Vagina (tissue), 2 donors: ENCODE data around the gene UNK. TPM values are rescaled to one million over a fixed set of nuclear protein-coding genes. Genes with fewer than 3 reads are reported as not detected.

ENCODE experiments used
- DNase-seq, 2 donors: peaks; one replicate each; pipeline ENCODE4 v3.0.0-alpha.2; 2017; ENCODE audit errors: extremely low spot score in 2 of 2
- H3K27ac ChIP-seq: fragments of 200-600 bp; sonication (generic); one replicate; pipeline ENCODE4 v1.5.1; 2019
- H3K27me3 ChIP-seq: fragments of 200-600 bp; sonication (generic); one replicate; pipeline ENCODE4 v1.5.1; 2019
- H3K36me3 ChIP-seq, 2 donors: fragments of 200-600 bp; sonication (generic); one replicate each; pipeline ENCODE4 v1.5.1; 2017 to 2019
- H3K4me1 ChIP-seq: fragments of 200-600 bp; sonication (generic); one replicate; pipeline ENCODE4 v1.5.1; 2019
- H3K4me3 ChIP-seq, 2 donors: fragments of 200-600 bp; sonication (generic); 1 replicate in 1 of 2; 2 replicates in 1 of 2; pipeline ENCODE4 v1.5.1; 2016 to 2019
- H3K9me3 ChIP-seq: fragments of 200-600 bp; sonication (generic); one replicate; pipeline ENCODE4 v1.5.1; 2019
- POLR2A ChIP-seq, 2 donors: fragments of 450-650 bp; IDR thresholded peaks; one replicate each; pipeline ENCODE4 v1.6.1; 2017; ENCODE audit warnings: antibody characterized with exemption in 2 of 2, mild to moderate bottlenecking in 2 of 2, moderate library complexity in 2 of 2
- POLR2AphosphoS5 ChIP-seq, 2 donors: sonication (generic); formaldehyde crosslinking; IDR thresholded peaks; one replicate each; pipeline ENCODE4 v1.9.0; 2017; ENCODE audit warnings: antibody characterized with exemption in 2 of 2, mild to moderate bottlenecking in 2 of 2, low read depth in 1 of 2; ENCODE audit not compliant: insufficient read depth in 1 of 2
- intact Hi-C: fragments of 100-400 bp; cut with DNase I; formaldehyde crosslinking; loops from one replicate; pipeline ENCODE4 v1.15.1; 2023
- total RNA-seq: library from RNA; depleted of rRNA; stranded (reverse); fragments of >200 nt; gene quantifications from one replicate; pipeline ENCODE4 v1.2.3, GENCODE V29; 2016
- TF ChIP-seq, protein P1 (sequence below), 3 experiments: fragments of 450-650 bp in 2 of 3; fragments of 200-600 bp in 1 of 3; sonication (generic) in 1 of 3; IDR thresholded peaks; one replicate each; pipeline ENCODE4 v1.5.1; 2017 to 2019; ENCODE audit warnings: antibody characterized with exemption in 3 of 3, mild to moderate bottlenecking in 2 of 3, moderate library complexity in 2 of 3

The UNK gene
- total RNA-seq, 1 donor from 2014 or later: 35.1 TPM

GRCh38 chr17:75765981-75766380 is 18.6 kb upstream of the UNK start:
- no peaks in the 10 kb centered on the region for H3K36me3 ChIP-seq
- no peaks in the 10 kb centered on the region for H3K9me3 ChIP-seq
- peak overlapping the region; percentile 91 for H3K27ac ChIP-seq
- intact Hi-C loops: loop anchor here (10.0 kb wide), 1 partner anchor 109 kb away; the partner anchor contains the start of gene TRIM47
- no peaks in the 10 kb centered on the region for H3K27me3 ChIP-seq
- H3K4me1 ChIP-seq: peaks cover 20% of the 10 kb centered on the region
- DNase-seq: no peak
- H3K4me3 ChIP-seq: no peak overlapping the region
- TF ChIP-seq, protein P1, sequence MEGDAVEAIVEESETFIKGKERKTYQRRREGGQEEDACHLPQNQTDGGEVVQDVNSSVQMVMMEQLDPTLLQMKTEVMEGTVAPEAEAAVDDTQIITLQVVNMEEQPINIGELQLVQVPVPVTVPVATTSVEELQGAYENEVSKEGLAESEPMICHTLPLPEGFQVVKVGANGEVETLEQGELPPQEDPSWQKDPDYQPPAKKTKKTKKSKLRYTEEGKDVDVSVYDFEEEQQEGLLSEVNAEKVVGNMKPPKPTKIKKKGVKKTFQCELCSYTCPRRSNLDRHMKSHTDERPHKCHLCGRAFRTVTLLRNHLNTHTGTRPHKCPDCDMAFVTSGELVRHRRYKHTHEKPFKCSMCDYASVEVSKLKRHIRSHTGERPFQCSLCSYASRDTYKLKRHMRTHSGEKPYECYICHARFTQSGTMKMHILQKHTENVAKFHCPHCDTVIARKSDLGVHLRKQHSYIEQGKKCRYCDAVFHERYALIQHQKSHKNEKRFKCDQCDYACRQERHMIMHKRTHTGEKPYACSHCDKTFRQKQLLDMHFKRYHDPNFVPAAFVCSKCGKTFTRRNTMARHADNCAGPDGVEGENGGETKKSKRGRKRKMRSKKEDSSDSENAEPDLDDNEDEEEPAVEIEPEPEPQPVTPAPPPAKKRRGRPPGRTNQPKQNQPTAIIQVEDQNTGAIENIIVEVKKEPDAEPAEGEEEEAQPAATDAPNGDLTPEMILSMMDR (IDR thresholded peaks at IDR 0.05): no peak
- TF ChIP-seq POLR2AphosphoS5 (IDR thresholded peaks at IDR 0.05; ENCODE audit: insufficient read depth in 1 of 2, low read depth in 1 of 2): no peak
- no peak for TF ChIP-seq POLR2A (IDR thresholded peaks at IDR 0.05)

GRCh38 chr17:75767881-75768280 is 16.7 kb upstream of the UNK start:
- DNase-seq: no peak
- TF ChIP-seq, protein P1 (IDR thresholded peaks at IDR 0.05): no peak
- intact Hi-C loops: loop anchor here (10.0 kb wide), 1 partner anchor 107 kb away; the partner anchor contains the start of gene TRIM47

DNA sequence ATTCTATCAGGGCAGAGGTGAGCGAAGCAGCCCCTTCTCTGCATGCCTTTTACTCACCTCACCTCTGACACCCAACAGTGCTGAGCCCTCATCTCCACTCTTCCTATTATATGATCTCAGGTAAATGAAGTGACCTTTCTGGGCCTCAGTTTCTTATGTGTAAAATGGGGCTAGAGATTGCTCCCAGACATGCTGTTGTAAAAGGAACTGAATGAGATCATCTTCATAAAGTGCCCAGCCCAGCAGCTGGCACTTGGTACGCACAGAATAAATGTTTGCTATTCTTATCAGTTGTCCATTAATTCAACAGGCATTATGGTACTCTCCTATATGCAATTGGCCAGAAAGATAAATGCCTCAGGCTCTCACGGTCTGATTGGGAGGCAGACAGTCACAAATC is 15.1 kb upstream of the UNK start:
- intact Hi-C loops: loop anchor here (10.0 kb wide), 1 partner anchor 105 kb away; the partner anchor contains the start of gene TRIM47
- TF ChIP-seq, protein P1 (IDR thresholded peaks at IDR 0.05): no peak
- TF ChIP-seq POLR2A (IDR thresholded peaks at IDR 0.05) (no peak), POLR2AphosphoS5 (IDR thresholded peaks at IDR 0.05; ENCODE audit: insufficient read depth in 1 of 2, low read depth in 1 of 2) (no peak)

More at GRCh38 chr17:75767881-75768280, 16.7 kb upstream of the UNK start:
- Histone ChIP-seq H3K36me3 (no peaks in the 10 kb centered on the region), H3K27me3 (no peaks in the 10 kb centered on the region), H3K27ac (no peak overlapping the region), H3K4me1 (peaks cover 20% of the 10 kb centered on the region), H3K9me3 (no peaks in the 10 kb centered on the region), H3K4me3 (no peak overlapping the region)

DNA sequence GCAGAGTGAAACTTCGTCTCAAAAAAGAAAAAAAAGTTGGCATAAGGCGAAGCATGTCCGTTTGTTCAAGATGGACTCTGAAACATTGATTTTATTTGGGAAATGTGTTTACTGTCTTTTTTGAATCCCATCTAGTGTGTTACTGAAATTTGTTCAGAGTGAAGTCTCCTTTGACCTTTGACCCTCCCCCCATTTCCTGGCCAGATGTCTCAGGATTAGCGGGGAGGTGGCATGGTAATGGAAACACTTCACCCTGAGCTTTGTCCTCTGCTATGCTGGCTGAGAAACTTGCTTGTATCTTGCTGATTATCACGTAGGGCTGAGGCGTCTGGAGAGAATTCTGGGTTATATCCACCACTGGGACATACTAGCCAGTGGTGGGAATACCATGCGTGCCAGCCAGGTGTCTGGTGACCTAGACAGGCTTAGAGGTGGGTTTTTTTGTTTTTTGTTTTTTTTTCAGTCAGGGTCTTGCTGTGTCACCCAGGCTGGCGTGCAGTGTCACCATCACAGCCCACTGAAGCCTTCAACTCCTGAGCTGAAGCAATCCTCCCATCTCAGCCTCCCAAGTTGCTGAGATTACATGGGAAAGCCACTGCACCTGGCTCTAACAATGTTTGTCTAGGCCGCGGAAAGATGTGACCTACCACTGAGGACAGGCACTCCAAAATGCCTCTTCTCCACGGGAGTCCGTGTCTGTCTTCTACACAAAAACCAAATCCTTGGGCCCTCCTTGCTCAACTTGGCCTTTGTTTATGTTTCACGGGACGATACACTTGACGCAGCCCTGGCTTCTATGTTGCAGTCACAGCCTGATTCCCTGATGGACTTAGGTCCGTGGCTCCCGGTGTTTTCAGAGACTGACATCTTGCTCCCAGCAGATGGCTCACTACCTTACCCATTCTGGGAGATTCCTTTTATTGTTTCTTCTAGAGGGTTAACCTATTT is 13.0 kb upstream of the UNK start:
- intact Hi-C loops: no loop called here

More for the DNA sequence above, 15.1 kb upstream of the UNK start:
- H3K9me3 ChIP-seq: no peaks in the 10 kb centered on the region
- no peaks in the 10 kb centered on the region for H3K27me3 ChIP-seq
- H3K4me3 ChIP-seq: no peak overlapping the region
- peaks cover 0 to 6% of the 10 kb centered on the region in 2 donors for H3K36me3 ChIP-seq
- H3K4me1 ChIP-seq: peaks cover 12% of the 10 kb centered on the region
- DNase-seq: no peak
- no peak overlapping the region for H3K27ac ChIP-seq

More for the DNA sequence above, 13.0 kb upstream of the UNK start:
- H3K36me3 ChIP-seq: peaks cover 0 to 12% of the 10 kb centered on the region in 2 donors
- no peak overlapping the region for H3K27ac ChIP-seq
- H3K4me3 ChIP-seq: no peak overlapping the region
- H3K9me3 ChIP-seq: no peaks in the 10 kb centered on the region
- peaks cover 25% of the 10 kb centered on the region for H3K4me1 ChIP-seq
- no peak for DNase-seq
- TF ChIP-seq POLR2A (IDR thresholded peaks at IDR 0.05): no peak
- TF ChIP-seq POLR2AphosphoS5 (IDR thresholded peaks at IDR 0.05; ENCODE audit: insufficient read depth in 1 of 2, low read depth in 1 of 2): no peak
- TF ChIP-seq, protein P1 (IDR thresholded peaks at IDR 0.05): no peak
- no peaks in the 10 kb centered on the region for H3K27me3 ChIP-seq
